ENCODE results near the gene RHBDF1.
A peak's percentile ranks its signal among the peaks of the same experiment; 100 is the strongest.
"Not testable (repeated sequence)": the region's sequence is repeated elsewhere in the genome, so short reads cannot be mapped to it uniquely, and the experiment has no call there.

RHBDF1 gene

DNA sequence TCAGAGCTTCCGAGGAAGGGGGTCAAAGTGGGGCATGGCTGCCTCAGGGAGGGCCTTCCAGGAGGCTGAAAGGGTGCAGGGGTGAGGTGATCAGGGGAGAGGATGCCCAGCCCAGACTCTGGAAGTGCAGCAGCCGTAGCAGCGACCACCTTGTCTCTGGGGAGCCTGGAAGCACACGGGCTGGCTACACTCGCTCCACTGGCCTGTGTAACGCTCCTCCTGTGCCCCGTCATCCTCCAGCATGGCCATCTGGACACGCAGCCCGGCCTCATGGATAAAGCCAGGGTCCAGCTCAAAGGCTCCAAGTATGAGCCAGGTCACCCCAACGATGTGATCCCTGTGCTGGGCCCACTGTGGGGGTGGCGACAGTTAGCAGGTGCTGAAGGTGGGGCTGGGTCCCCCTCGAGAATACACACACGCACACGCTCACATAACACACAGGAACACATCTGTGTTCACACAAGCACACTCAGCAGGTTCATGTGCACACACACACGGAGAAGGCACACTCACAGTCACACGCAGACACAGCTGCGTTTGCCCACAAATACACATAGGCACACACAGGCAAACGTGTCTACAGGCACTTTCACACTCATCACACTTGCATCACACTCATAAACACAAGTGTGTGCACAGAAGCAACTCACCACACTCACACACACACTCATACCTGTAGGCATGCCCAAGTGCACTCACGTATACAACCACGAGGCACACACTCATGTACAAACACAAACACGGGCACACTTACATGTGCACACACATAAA is 38.4 kb downstream of the RHBDF1 start:
- DNase-seq: no peak

DNA sequence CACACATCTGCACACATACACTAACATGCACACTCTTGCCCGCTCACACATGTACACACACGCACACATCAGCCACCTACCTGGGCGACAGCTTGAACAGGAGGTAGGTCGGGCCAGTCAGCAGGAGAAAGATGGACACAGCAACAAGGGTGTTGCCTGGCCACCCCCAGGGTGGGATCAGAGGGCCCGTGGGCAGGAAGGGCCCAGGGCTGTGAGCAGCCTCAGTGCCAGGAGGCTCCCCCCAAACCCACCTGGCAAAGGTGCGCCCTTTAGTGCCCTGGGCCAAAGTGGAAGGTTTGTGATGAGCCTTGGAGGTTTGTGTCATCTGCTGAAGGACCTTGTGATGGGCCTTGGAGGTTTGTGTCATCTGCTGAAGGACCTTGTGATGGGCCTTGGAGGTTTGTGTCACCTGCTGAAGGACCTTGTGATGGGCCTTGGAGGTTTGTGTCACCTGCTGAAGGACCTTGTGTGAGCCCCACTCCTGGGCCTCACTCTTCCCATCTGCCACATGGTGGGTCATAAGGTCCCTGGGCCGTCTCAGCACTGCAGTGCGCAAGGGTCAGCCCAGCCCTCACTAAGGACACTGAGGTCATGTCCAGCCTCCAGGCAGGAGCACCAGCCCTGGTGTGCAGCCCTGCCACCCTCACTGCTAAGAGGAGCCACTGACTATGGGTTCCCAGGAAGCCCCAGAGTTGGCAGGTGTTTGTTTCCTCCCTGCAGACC is 39.1 kb downstream of the RHBDF1 start:
- not testable (repeated sequence) for DNase-seq

DNA sequence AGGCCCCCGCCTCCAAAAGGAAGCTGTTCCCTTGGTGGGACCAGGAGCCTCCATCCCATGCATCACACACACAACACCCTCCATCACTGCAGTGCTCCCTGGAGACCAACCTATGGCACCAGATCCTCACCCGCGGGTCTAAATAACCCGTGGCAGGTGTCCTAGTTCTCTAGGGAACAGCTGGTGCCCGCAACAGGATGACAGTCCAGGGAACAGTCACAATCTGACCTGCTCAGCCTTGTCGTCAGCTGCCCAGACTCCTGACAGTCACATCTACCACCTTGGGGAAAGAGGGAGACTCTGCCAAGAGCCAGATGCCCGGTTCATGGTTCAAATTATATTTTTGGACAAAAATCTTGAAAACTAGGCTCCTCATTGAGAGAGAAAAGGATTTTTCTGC is 41.8 kb downstream of the RHBDF1 start:
- not testable (repeated sequence) for DNase-seq

DNA sequence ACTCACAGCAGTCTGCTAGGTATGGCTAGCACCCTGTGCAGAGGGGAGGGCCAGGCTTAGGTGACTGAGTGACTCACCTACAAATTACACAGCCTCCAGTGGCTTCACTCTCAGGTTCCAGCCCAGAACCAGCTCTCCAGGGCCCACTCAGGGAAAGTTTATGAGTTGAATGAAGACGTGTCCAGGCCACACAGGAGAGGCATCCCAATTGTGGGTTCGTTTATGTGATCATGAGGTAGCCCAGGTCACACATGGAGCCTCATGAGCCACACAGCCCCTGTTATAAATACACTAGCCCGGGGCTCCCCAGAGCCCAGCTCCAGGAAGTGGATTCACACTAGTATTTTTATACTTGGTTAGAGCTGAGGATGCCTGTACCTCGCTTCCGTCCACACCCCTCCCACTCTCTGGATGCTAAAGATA is 46.5 kb downstream of the RHBDF1 start:
- DNase-seq: not testable (repeated sequence)

DNA sequence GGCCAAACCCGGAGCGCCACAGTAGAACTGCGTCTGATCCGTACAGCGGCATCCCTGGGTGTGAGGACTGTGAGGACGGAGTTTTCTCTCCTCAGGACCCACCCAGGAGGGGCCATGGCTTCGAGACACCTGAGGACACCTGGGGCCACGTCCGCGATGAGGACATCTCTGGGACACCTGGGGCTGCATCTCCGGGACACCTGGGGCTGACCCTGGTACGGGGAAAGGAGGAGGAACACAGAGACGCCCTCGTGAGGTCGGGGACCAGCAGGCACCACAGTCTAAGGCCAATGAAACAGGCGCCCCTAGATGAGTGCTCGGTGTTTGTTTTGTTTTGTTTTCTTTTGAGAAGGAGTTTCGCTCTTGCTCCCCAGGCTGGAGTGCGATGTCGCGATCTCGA is 48.3 kb downstream of the RHBDF1 start:
- DNase-seq: not testable (repeated sequence)

DNA sequence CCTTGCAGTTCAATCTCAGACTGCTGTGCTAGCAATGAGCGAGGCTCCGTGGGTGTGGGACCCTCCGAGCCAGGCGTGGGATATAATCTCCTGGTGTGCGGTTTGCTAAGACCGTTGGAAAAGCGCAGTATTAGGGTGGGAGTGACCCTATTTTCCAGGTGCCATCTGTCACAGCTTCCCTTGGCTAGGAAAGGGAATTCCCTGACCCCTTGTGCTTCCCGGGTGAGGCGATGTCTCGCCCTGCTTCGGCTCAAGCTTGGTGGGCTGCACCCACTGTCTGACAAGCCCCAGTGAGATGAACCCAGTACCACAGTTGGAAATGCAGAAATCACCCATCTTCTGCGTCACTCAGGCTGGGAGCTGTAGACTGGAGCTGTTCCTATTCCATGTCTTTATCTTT is 51.5 kb downstream of the RHBDF1 start:
- DNase-seq: not testable (repeated sequence)

DNA sequence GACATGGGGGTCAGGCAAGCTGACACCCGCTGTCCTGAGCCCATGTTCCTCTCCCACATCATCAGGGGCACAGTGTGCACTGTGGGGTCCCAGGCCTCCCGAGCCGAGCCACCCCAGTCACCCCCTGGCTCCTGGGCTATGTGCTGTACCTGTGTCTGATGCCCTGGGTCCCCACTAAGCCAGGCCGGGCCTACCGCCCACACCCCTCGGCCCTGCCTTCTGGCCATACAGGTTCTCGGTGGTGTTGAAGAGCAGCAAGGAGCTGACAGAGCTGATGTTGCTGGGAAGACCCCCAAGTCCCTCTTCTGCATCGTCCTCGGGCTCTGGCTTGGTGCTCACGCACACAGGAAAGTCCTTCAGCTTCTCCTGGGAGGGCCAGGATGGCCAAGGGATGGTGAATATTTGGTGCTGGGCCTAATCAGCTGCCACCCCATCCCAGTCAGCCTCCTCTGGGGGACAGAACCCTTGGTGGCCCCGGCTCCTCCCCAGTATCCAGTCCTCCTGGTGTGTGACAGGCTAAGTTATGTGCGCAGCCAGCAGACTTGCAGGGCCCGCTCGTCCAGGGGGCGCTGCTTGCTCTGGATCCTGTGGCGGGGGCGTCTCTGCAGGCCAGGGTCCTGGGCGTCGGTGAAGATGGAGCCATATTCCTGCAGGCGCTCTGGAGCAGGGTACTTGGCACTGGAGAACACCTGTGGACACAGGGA is 55.2 kb downstream of the RHBDF1 start:
- DNase-seq: not testable (repeated sequence)

DNA sequence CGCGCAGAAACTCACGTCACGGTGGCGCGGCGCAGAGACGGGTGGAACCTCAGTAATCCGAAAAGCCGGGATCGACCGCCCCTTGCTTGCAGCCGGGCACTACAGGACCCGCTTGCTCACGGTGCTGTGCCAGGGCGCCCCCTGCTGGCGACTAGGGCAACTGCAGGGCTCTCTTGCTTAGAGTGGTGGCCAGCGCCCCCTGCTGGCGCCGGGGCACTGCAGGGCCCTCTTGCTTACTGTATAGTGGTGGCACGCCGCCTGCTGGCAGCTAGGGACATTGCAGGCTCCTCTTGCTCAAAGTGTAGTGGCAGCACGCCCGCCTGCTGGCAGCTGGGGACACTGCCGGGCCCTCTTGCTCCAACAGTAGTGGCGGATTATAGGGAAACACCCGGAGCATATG is 61.7 kb downstream of the RHBDF1 start:
- peak; percentile 83 for DNase-seq

DNA sequence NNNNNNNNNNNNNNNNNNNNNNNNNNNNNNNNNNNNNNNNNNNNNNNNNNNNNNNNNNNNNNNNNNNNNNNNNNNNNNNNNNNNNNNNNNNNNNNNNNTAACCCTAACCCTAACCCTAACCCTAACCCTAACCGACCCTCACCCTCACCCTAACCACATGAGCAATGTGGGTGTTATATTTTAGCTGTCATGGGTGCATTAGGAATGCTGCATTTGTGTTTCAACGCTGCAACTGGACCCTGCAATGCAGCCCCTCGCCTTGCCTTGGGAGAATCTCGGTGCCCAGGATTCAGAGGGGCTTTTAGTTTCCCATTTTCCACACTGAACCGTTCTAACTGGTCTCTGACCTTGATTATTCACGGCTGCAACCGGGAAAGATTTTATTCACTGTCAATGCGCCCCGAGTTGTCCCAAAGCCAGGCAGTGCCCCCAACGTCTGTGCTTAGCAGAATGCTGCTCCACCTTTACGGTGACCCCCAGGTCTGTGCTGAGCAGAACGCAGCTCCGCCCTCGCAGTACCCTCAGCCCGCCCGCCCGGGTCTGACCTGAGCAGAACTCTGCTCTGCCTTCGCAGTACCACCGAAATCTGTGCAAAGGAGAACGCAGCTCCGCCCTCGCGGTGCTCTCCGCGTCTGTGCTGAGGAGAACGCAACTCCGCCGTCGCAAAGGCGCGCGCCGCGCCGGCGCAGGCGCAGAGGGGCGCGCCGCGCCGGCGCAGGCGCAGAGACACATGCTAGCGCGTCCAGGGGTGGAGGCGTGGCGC is 62.3 kb downstream of the RHBDF1 start:
- no peak for DNase-seq
